Skin of body (tissue), 2 donors: ENCODE measurements around the gene PDX1. TPM values are rescaled to one million over a fixed set of nuclear protein-coding genes. Genes with fewer than 3 reads are reported as not detected.
"Not testable (repeated sequence)": the region's sequence is repeated elsewhere in the genome, so short reads cannot be mapped to it uniquely, and the experiment has no call there.

ENCODE experiments used
- DNase-seq: peaks from one replicate; lab custom pipeline; 2025; lab: John Stamatoyannopoulos, UW
- total RNA-seq: library from RNA; depleted of rRNA; stranded (reverse); fragments of >200 nt; gene quantifications from one replicate; pipeline ENCODE4 v1.2.3, GENCODE V29; 2014

The PDX1 gene
- total RNA-seq, 1 donor from 2014 or later = 0.10 TPM

DNA sequence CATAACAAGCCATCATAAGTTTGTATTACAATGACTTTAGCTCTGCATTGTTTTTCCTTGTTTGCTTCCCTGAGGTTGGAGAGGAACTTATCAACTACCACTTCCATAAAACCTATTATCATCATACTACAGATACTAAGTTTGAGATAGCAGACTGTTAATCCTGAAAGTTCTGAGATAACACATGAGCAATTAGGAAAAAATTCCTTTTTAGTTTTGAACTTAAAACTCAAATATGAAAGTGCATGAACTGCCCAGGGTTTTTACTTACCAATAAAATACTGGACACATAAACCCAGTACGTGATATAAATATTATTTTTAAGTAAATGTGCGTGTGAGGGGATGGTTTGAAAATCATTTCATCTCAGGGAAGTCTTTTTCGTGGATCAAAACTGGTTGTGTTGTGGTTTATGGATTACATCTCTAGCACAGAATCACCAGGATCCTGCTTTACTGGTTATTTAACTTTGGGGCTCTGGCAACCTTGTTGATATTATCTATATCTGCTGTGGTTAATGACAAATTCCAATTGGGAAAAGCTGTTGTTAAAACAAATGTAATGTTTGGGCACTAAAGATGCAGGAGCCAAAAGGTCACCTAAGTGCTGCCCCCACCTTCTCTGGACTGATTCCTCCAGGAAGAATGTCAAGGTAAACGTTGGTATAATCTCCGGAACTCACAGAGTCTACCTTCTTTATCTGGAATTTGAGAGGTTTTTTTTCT is 36.9 kb downstream of the PDX1 start:
- no peak for DNase-seq

DNA sequence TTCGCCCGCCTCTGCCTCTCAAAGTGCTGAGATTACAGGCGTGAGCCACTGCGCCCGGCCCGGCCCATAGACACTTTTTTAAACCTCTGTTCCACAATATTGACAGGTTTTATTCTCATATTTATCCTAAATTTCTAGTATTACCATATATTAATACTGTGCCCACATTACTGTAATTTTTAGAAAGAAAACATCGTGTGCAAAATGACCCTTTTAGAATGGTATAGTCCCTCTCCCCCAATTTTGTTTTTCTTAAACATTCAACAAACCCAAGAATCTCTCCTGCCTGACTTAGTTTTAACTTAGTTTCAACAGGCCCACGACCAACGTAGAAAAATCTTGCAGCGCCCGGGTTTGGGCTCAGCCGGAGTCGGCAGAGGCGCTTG is 40.2 kb downstream of the PDX1 start:
- DNase-seq = no peak

DNA sequence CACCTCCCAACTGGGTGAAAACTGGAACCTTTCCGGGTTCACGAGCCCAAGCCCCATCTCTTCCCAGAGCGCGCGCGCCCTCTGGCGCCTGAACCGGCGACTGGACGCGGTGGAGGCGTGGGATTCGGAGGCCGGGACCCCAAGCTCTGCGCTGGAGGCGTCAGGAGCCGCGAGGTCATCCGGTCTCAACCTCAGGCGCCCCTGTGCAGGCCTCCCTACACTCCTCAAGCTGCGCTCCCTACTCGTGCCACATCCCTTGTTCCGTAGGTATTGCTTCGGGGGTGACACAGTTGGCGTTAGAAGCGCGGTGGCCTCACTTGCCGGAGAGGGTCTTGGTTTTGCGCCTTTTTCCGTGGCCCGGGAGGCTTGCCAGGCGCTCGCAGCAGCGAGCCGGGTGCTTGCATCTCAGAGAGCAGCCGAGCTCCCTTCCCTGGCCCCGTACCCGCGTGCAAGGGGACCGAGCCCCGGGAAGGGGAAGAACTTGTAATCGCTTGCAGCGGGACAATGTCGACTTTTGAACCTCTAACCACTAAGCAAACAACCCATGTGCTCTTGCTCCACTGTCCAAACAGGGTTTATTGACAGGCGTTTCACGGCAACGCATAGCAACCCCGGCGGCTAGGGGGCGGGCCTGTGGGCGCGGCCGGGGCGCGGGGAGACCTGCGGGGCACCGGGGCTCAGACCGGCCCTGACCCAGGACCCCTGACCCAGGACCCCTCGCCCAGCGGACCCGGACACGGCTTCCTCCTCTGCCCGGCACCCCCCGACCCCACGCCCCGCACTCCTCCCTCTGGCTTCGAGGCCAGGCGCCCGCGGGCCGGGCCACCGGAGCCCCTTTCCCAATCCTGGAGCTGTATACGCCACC is 40.8 kb downstream of the PDX1 start:
- no peak for DNase-seq

- DNase-seq = no peak
Measured at GRCh38 chr13:27961227-27962085, 41.7 kb downstream of the PDX1 start.

DNA sequence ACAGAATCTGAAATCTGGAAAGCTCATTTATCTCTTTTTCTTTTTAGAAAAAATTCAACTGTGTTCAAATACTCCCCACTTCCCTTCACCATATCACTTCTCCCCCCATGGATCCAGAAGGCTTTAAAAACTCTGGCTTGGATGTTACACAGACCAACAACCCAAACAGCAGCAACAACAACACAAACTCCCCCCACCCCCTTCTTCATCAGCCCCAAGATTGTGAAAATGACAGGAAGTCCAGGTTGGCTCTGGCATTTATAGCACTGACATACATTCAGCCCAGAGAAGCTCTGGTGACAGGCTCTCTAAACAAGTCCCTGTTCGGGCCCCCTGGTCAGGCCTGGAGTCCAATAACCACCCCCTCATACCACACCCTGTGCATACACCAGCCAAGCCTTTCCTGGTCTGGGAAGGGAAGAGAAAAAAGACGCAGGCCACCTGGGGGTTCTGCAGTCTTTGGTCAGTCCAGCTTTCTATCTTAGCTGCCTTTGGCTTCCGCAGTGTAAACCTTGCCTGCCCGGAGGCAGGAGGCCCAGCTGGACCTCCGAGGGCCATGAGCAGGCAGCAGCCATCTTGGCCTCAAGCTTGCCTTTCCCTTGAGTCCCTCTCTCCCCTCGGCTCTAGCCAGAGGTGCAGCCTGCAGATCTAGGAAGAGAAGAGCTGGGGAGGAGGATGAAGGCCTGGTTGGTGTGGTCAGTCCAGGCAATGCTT is 42.5 kb downstream of the PDX1 start:
- DNase-seq = no peak

GRCh38 chr13:27962982-27963381 is 43.2 kb downstream of the PDX1 start:
- DNase-seq = no peak

DNA sequence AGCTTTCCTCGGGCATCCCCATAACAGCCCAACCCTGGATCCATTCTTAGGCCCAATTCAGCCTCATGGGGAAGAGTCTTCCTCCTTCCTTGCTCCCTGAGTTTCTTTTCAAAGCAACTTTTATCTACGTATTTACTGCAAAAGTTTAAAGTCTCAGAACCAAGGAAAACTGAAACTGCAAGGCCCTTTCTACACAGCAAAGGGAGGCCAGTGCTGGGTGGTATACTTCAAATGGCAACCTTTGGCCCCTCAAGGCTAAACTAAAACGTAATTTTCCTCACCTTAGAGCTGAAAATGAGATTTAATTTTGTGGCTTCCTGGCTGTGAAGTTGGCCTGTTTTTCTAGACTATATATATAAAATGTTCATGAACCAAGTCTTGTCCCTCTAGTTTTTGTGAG is 43.7 kb downstream of the PDX1 start:
- no peak for DNase-seq

DNA sequence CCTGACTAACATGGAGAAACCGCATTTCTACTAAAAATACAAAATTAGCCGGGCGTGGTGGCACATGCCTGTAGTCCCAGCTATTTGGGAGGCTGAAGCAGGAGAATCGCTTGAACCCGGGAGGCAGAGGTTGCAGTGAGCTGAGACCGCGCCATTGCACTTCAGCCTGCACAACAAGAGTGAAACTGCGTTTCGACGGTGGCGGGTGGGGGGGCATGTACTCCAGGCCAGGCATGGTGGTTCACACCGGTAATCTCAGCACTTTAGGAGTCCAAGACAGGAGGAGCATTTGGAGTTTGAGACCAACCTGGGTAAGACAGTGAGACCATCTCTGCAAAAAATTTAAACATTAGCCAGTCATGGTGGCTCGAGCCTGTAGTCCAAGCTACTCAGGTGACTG is 44.4 kb downstream of the PDX1 start:
- DNase-seq = not testable (repeated sequence)

GRCh38 chr13:27964741-27965323 is 45.0 kb downstream of the PDX1 start:
- no peak for DNase-seq

DNA sequence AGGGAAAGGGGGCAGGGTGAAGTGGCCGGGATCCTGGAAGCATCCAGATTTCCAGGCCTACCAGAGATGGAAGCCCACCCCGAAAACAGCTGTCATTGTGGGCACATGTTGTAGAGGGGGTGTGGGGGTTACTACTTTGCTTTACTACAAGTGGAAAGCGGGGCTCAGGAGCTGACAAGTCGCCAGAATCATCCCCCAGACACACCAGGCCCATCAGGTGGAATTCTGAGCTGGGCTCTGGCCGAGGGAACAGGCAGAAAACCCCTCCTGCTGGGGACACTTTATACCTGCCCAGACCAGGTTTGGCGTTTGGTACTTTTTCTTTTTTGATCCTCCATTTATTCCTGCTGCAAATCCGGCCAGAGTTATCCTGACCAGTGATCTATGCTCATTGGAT is 45.5 kb downstream of the PDX1 start:
- DNase-seq = no peak

DNA sequence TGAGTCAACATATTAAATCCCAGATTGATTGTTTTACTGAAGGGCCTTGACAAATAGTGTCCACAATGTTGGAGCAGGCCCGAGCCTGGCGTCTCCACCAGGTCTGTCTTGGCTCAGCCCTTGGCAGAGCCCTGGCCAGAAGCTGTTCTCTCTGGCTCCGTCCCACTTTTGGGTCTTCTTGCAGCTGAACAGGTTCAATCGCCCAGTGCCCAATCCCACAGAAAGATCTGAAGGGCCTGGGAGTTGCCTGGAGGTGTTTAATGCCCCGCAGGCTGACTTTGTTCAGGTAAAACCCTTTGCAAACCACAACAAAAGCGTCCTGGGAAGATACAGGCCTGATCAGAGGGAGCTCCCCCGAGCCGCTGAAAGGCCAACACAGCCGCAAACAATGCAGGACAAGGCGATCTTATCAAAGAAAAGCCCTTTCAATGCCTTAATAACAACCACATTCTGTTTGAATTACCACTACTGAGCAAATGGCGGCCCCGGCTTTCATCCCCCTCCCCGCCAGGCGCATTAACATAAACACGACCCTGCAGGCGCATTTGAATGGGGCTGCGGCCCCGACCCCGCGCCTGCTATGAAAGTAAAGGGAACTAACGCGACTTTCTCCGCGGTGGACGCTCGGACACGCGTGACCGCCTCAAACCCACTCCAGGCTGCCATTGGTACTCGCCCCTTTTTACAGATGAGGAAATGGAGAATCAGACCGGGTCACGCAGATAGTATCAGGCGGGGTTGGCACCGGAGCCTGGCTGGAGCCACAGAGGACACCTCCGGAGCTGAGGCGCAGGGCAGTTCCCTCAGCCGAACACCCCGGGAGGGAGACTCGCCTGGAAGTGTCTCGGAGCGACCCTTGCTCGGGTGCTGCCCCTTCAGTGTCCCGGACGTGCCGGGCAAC is 46.2 kb downstream of the PDX1 start:
- no peak for DNase-seq

GRCh38 chr13:27966641-27967202 is 46.9 kb downstream of the PDX1 start:
- DNase-seq = no peak

DNA sequence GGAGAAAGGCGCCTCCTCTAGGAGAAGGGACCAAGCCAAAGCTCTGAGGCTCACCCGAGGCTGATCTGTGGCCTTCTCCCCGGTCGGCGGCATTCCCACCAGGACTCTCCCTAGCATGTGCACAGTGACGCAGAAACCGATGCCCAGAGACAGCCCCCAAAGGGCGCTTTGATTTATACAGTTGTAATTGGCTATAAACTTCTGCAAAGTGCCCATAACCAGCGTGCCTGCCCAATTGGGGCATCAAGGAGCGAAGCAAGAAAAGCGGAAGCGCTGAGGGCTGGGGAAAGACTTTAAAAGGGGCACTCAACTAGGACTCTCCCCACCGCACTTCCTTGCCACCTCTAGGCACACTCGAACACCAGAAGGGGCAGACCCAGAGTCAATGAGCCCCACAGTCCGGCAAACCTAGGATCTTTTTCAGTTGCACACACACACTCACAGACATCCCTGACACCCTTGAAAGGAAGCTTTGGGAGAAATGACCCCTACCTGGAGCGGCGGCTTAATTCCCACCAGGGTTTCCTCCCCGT is 47.5 kb downstream of the PDX1 start:
- DNase-seq = no peak

- DNase-seq = no peak
Measured at GRCh38 chr13:27967736-27968315, 48.0 kb downstream of the PDX1 start.

DNA sequence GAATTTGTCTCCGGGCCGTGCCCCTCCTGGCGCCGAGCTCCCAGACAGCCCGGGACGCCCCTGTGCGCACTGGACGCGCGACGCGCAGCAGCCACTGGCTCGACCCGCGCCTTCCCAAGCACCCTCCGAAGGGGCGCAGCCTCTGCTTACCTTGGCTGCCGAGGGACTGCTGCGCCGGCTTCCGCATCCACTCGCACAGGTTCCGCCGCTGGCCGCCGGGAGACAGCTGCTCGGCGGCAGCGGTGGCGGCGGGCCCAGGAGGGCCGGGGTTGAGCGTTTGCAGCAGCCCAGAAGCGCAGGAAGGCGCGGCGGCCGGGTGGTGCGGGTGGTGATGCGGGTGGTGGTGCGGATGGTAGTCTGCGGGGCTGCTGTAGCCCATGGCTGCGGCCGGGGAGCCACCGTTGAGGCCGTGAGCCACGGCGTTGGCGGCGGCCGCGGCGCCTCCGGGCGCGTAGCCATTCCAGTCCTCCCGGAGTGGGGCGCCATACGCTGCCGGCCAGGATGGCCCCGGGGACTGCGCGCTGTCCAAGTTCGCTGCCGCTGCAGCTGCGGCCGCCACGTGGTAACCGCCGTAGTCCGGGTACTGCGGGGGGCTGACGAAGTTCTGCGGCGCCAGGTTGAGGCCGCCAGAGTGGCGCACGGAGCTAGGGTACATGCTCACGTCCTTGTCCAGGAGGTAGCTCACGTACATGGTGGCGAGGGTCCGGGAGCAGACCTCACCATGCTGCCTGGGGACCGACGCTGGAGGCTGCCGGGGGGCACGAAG is 48.7 kb downstream of the PDX1 start:
- DNase-seq = no peak

DNA sequence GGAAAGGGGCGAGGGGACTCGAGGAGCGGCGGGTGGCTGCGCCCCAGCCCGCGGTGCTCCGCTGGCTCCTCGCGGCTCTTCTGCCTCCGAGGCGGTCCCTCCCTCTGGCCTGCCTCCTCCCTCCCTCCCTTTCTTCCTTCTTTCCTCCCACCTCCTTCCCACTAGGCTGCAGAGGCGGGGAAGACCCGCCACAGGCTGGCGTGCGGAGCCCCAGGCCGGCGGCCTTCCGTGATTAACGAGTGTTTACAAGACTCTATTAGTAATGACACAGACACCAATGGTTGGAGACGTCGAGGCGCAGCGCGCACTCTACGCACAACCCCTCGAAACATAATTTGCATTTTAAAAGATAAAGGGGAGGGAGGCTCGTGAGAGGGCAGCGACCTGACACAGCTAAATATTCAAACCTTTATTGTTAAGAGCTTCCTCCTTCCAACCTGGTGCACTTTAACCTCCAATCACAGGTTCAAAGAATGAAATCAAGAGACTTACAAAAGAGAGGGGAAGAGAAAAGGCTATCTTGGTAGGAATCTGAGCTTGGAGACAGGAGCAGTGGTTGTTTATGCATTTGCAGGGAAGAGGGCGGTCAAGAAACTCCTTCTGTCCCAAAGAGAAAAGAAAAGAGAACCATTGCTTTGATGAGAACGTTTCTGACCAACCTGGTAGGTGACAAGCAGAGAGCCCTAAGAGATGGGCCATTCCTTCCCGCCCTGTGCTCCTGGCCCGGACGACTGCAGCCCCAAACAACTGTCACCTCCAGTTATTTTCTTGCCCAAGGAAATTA is 49.5 kb downstream of the PDX1 start, which contains the start of gene CDX2:
TSS of gene CDX2 (minus strand) at position 234 of the 784 bp plus-strand sequence. CDS start 309 bp downstream, outside the sequence.
- DNase-seq = no peak

GRCh38 chr13:27969866-27970229 is 50.0 kb downstream of the PDX1 start:
- DNase-seq = no peak
